Measurements from ENCODE around the gene TGDS.
A peak's percentile ranks its signal among the peaks of the same experiment; 100 is the strongest.

Gene TGDS

GRCh38 chr13:94552095-94552494 lies 43.9 kb downstream of the TGDS start:
- Histone ChIP-seq H3K9ac (ENCODE audit: low read length) (no peak overlapping the region), H3K27ac (ENCODE audit: low read length) (peak overlapping the region; percentile 60; the same call in 1 of the 2 replicates), H4K20me1 (ENCODE audit: insufficient read depth, low read length) (no peaks in the 10 kb centered on the region), H3K79me2 (ENCODE audit: low read length) (no peaks in the 10 kb centered on the region), H3F3A (ENCODE audit: insufficient read depth, low read length) (peaks cover 48% of the 10 kb centered on the region), H3K9me3 (replicated peaks; ENCODE audit: insufficient read depth, low read length) (no peaks in the 10 kb centered on the region), H3K4me1 (ENCODE audit: low read length) (peaks cover 22% of the 10 kb centered on the region), H2AFZ (ENCODE audit: low read length) (no peak overlapping the region), H3K4me2 (ENCODE audit: low read depth, low read length) (peak overlapping the region; percentile 53; the same call in 1 of the 2 replicates), H3K9me2 (replicated peaks; ENCODE audit: insufficient read depth, low read length) (no peaks in the 10 kb centered on the region), H3K4me3 (ENCODE audit: low read length) (peak overlapping the region; percentile 30; the same call in 1 of the 2 replicates), H3K27me3 (replicated peaks; ENCODE audit: insufficient read depth, low read length) (no peaks in the 10 kb centered on the region), H3K36me3 (replicated peaks; ENCODE audit: insufficient read depth, low read length) (no peaks in the 10 kb centered on the region)
- peak; percentile 88 for DNase-seq
- TF ChIP-seq EZH2 (optimal IDR thresholded peaks at IDR 0.05; ENCODE audit: low read depth, low read length) (no peak), EZH2phosphoT487 (IDR thresholded peaks at IDR 0.05; ENCODE audit: low read length) (no peak), CTCF (IDR thresholded peaks at IDR 0.05; ENCODE audit: low read length) (no peak)

GRCh38 chr13:94550062-94550738 lies 45.8 kb downstream of the TGDS start:
- Histone ChIP-seq H3K9me3 (replicated peaks; ENCODE audit: insufficient read depth, low read length) (no peaks in the 10 kb centered on the region), H3K27ac (ENCODE audit: low read length) (no peak overlapping the region), H3K9ac (ENCODE audit: low read length) (no peak overlapping the region), H3K4me3 (ENCODE audit: low read length) (no peak overlapping the region), H3K79me2 (ENCODE audit: low read length) (no peaks in the 10 kb centered on the region), H4K20me1 (ENCODE audit: insufficient read depth, low read length) (no peaks in the 10 kb centered on the region), H3K27me3 (replicated peaks; ENCODE audit: insufficient read depth, low read length) (no peaks in the 10 kb centered on the region), H2AFZ (ENCODE audit: low read length) (no peak overlapping the region), H3K4me1 (ENCODE audit: low read length) (peaks cover 22% of the 10 kb centered on the region), H3K9me2 (replicated peaks; ENCODE audit: insufficient read depth, low read length) (no peaks in the 10 kb centered on the region), H3K4me2 (ENCODE audit: low read depth, low read length) (no peak overlapping the region), H3K36me3 (replicated peaks; ENCODE audit: insufficient read depth, low read length) (no peaks in the 10 kb centered on the region), H3F3A (ENCODE audit: insufficient read depth, low read length) (peaks cover 48% of the 10 kb centered on the region)
- TF ChIP-seq EZH2phosphoT487 (IDR thresholded peaks at IDR 0.05; ENCODE audit: low read length) = no peak
- TF ChIP-seq EZH2 (optimal IDR thresholded peaks at IDR 0.05; ENCODE audit: low read depth, low read length) = no peak
- TF ChIP-seq CTCF (IDR thresholded peaks at IDR 0.05; ENCODE audit: low read length) = no peak
- no peak for DNase-seq

GRCh38 chr13:94549232-94550061 lies 46.5 kb downstream of the TGDS start:
- peaks cover 22% of the 10 kb centered on the region for H3K4me1 ChIP-seq (ENCODE audit: low read length)
- peak; percentile 90 for DNase-seq
- H3K4me3 ChIP-seq (ENCODE audit: low read length) = peak overlapping the region; percentile 84
- peak overlapping the region; percentile 89 for H2AFZ ChIP-seq (ENCODE audit: low read length)
- H3K4me2 ChIP-seq (ENCODE audit: low read depth, low read length) = peak overlapping the region; percentile 91
- H3K27ac ChIP-seq (ENCODE audit: low read length) = peak overlapping the region; percentile 92
- H3K9me2 ChIP-seq (replicated peaks; ENCODE audit: insufficient read depth, low read length) = no peaks in the 10 kb centered on the region
- no peaks in the 10 kb centered on the region for H3K9me3 ChIP-seq (replicated peaks; ENCODE audit: insufficient read depth, low read length)
- H3K79me2 ChIP-seq (ENCODE audit: low read length) = no peaks in the 10 kb centered on the region
- H4K20me1 ChIP-seq (ENCODE audit: insufficient read depth, low read length) = no peaks in the 10 kb centered on the region
- H3F3A ChIP-seq (ENCODE audit: insufficient read depth, low read length) = peaks cover 48% of the 10 kb centered on the region
- H3K9ac ChIP-seq (ENCODE audit: low read length) = peak overlapping the region; percentile 91
- no peaks in the 10 kb centered on the region for H3K36me3 ChIP-seq (replicated peaks; ENCODE audit: insufficient read depth, low read length)
- TF ChIP-seq EZH2 (optimal IDR thresholded peaks at IDR 0.05; ENCODE audit: low read depth, low read length) (no peak), CTCF (IDR thresholded peaks at IDR 0.05; ENCODE audit: low read length) (no peak), EZH2phosphoT487 (IDR thresholded peaks at IDR 0.05; ENCODE audit: low read length) (no peak)
- no peaks in the 10 kb centered on the region for H3K27me3 ChIP-seq (replicated peaks; ENCODE audit: insufficient read depth, low read length)

All from MM.1S (cell line).